Fibroblast of lung (primary cell): ENCODE results near the gene CFAP91.

ENCODE experiments used
- EZH2 ChIP-seq: IDR thresholded peaks from 2 replicates; pipeline ENCODE4 v1.5.1; 2012; ENCODE audit warnings: low read length, control low read depth, mild to moderate bottlenecking; ENCODE audit errors: missing control alignments
- TF ChIP-seq, protein P1 (sequence below), 2 donors: IDR thresholded peaks in 1 of 2; conservative IDR thresholded peaks in 1 of 2; 1 replicate in 1 of 2; 2 replicates in 1 of 2; pipeline ENCODE4 v1.5.1; 2011 to 2012; ENCODE audit warnings: low read length in 2 of 2, control low read depth in 1 of 2, inconsistent platforms in 1 of 2, low read depth in 1 of 2, mild to moderate bottlenecking in 1 of 2

DNA sequence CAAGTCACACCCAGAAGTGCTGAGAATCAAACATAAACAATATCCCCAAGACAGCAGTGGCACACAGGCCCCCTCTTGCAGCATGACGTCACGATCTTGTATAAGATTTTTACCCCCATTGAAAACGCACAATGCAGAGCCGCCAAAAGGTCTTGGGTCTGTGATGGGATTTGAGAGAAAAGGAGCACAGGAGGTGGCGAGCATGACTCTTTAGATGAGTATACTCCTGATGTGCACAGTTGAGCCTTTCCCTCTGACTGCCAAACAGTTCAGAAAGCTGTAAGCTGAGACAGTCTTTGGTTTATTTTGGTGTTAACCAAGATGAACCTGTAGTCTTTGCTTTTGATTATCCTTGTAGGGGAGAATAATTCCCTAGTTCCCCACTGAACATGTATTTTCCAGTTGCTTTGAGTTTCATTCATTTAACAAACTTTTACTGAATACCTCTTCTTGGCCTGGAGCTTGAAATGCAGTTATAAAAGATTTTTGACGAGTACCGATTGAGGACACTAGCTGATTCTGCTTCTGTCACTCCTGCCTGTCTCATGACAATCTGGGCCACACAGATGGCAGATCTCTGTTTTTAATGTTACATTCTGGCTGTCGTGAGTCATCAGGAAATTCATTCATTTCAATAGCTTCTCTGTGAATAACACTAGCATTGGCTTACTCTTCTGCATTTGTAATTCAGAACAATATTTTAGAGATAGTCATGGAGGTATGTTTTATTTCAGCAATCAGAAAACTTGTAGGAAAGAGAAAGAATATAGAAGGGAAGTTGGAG is 28.9 kb downstream of the CFAP91 start:
- TF ChIP-seq, protein P1, sequence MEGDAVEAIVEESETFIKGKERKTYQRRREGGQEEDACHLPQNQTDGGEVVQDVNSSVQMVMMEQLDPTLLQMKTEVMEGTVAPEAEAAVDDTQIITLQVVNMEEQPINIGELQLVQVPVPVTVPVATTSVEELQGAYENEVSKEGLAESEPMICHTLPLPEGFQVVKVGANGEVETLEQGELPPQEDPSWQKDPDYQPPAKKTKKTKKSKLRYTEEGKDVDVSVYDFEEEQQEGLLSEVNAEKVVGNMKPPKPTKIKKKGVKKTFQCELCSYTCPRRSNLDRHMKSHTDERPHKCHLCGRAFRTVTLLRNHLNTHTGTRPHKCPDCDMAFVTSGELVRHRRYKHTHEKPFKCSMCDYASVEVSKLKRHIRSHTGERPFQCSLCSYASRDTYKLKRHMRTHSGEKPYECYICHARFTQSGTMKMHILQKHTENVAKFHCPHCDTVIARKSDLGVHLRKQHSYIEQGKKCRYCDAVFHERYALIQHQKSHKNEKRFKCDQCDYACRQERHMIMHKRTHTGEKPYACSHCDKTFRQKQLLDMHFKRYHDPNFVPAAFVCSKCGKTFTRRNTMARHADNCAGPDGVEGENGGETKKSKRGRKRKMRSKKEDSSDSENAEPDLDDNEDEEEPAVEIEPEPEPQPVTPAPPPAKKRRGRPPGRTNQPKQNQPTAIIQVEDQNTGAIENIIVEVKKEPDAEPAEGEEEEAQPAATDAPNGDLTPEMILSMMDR (conservative IDR thresholded peaks at IDR 0.05 in 1 of 2, IDR thresholded peaks at IDR 0.05 in 1 of 2; ENCODE audit: low read depth in 1 of 2, low read length in 2 of 2): no peak
- TF ChIP-seq EZH2: no peak
